ENCODE data around the gene PRIMPOL. TPM values are rescaled to one million over a fixed set of nuclear protein-coding genes. Genes with fewer than 3 reads are reported as not detected.

PRIMPOL gene
- total and polyA plus RNA-seq, 9 of the 15 experiments (the other 6 are each of a cell fraction or from before 2014, with no cell fraction given) = 11.0 to 32.0 (median 16.1) TPM

DNA sequence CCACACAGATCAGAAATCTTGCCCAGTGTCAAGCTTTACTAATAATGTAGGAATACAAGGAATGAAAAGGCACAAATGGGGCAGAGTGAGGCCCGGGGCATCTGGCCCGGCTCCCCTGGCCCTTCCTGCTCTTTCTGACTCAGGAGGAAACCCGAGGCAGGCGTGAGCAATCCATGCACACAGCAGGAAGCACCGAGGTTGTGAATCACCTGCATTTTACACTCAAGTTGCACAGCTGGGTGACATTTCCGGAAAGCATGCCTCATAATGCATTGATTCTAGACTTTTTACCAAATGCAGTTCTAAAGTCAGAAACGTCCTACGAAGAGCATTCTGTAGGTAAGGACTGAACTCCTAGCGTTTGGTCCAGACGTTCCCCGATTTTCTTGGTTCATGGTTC, 38.9 kb downstream of the PRIMPOL start (continued):
- TF ChIP-seq, protein P1, sequence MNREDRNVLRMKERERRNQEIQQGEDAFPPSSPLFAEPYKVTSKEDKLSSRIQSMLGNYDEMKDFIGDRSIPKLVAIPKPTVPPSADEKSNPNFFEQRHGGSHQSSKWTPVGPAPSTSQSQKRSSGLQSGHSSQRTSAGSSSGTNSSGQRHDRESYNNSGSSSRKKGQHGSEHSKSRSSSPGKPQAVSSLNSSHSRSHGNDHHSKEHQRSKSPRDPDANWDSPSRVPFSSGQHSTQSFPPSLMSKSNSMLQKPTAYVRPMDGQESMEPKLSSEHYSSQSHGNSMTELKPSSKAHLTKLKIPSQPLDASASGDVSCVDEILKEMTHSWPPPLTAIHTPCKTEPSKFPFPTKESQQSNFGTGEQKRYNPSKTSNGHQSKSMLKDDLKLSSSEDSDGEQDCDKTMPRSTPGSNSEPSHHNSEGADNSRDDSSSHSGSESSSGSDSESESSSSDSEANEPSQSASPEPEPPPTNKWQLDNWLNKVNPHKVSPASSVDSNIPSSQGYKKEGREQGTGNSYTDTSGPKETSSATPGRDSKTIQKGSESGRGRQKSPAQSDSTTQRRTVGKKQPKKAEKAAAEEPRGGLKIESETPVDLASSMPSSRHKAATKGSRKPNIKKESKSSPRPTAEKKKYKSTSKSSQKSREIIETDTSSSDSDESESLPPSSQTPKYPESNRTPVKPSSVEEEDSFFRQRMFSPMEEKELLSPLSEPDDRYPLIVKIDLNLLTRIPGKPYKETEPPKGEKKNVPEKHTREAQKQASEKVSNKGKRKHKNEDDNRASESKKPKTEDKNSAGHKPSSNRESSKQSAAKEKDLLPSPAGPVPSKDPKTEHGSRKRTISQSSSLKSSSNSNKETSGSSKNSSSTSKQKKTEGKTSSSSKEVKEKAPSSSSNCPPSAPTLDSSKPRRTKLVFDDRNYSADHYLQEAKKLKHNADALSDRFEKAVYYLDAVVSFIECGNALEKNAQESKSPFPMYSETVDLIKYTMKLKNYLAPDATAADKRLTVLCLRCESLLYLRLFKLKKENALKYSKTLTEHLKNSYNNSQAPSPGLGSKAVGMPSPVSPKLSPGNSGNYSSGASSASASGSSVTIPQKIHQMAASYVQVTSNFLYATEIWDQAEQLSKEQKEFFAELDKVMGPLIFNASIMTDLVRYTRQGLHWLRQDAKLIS (CRISPR knock-in tag; IDR thresholded peaks at IDR 0.05) = no peak
- no peak for TF ChIP-seq ZNF12 (CRISPR knock-in tag; IDR thresholded peaks at IDR 0.05)
- no peak for TF ChIP-seq NCOA6 (IDR thresholded peaks at IDR 0.05)
- no peak for TF ChIP-seq ESRRB (CRISPR knock-in tag; IDR thresholded peaks at IDR 0.05; ENCODE audit: borderline replicate concordance)
- TF ChIP-seq HEY1 (CRISPR knock-in tag; IDR thresholded peaks at IDR 0.05; ENCODE audit: borderline replicate concordance) = no peak
- TF ChIP-seq FOXA1 (IDR thresholded peaks at IDR 0.05; ENCODE audit: borderline replicate concordance) = no peak
- TF ChIP-seq, protein P2, sequence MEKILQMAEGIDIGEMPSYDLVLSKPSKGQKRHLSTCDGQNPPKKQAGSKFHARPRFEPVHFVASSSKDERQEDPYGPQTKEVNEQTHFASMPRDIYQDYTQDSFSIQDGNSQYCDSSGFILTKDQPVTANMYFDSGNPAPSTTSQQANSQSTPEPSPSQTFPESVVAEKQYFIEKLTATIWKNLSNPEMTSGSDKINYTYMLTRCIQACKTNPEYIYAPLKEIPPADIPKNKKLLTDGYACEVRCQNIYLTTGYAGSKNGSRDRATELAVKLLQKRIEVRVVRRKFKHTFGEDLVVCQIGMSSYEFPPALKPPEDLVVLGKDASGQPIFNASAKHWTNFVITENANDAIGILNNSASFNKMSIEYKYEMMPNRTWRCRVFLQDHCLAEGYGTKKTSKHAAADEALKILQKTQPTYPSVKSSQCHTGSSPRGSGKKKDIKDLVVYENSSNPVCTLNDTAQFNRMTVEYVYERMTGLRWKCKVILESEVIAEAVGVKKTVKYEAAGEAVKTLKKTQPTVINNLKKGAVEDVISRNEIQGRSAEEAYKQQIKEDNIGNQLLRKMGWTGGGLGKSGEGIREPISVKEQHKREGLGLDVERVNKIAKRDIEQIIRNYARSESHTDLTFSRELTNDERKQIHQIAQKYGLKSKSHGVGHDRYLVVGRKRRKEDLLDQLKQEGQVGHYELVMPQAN (IDR thresholded peaks at IDR 0.05; ENCODE audit: borderline replicate concordance) = no peak
- TF ChIP-seq PML (IDR thresholded peaks at IDR 0.05; ENCODE audit: low read length) = no peak

All from K562 (cell line).